ENCODE data around the gene NCMAP.
"Not testable (repeated sequence)": the region's sequence is repeated elsewhere in the genome, so short reads cannot be mapped to it uniquely, and the experiment has no call there.

NCMAP gene

GRCh38 chr1:24514946-24515345 is 40.9 kb upstream of the NCMAP start:
- no peak overlapping the region for H3K4me3 ChIP-seq (ENCODE audit: low read depth, low read length)
- no peak for DNase-seq (ENCODE audit: low read depth)
- TF ChIP-seq MYC (IDR thresholded peaks at IDR 0.05; ENCODE audit: low read depth, low read length) (no peak), CTCF (IDR thresholded peaks at IDR 0.05; ENCODE audit: low read depth, low read length) (no peak), MAX (IDR thresholded peaks at IDR 0.05; ENCODE audit: low read depth, low read length) (no peak), POLR2A (IDR thresholded peaks at IDR 0.05; ENCODE audit: extremely low read depth, insufficient read length) (no peak)

GRCh38 chr1:24515671-24516209 is 40.1 kb upstream of the NCMAP start:
- not testable (repeated sequence) for H3K4me3 ChIP-seq (ENCODE audit: low read depth, low read length); DNase-seq (ENCODE audit: low read depth)

- TF ChIP-seq CTCF (IDR thresholded peaks at IDR 0.05; ENCODE audit: low read depth, low read length) (no peak), POLR2A (IDR thresholded peaks at IDR 0.05; ENCODE audit: extremely low read depth, insufficient read length) (no peak), MAX (IDR thresholded peaks at IDR 0.05; ENCODE audit: low read depth, low read length) (no peak), MYC (IDR thresholded peaks at IDR 0.05; ENCODE audit: low read depth, low read length) (no peak)
- no peak for DNase-seq (ENCODE audit: low read depth)
- H3K4me3 ChIP-seq (ENCODE audit: low read depth, low read length): no peak overlapping the region
These were observed 39.4 kb upstream of the NCMAP start for GRCh38 chr1:24516506-24516905.

- H3K4me3 ChIP-seq (ENCODE audit: low read depth, low read length): no peak overlapping the region
- TF ChIP-seq MAX (IDR thresholded peaks at IDR 0.05; ENCODE audit: low read depth, low read length) (no peak), CTCF (IDR thresholded peaks at IDR 0.05; ENCODE audit: low read depth, low read length) (no peak), POLR2A (IDR thresholded peaks at IDR 0.05; ENCODE audit: extremely low read depth, insufficient read length) (no peak), MYC (IDR thresholded peaks at IDR 0.05; ENCODE audit: low read depth, low read length) (no peak)
- DNase-seq (ENCODE audit: low read depth): no peak
These were observed 38.0 kb upstream of the NCMAP start for GRCh38 chr1:24517898-24518297.

- not testable (repeated sequence) for H3K4me3 ChIP-seq (ENCODE audit: low read depth, low read length); DNase-seq (ENCODE audit: low read depth)
These were observed 35.6 kb upstream of the NCMAP start for GRCh38 chr1:24520282-24520681.

GRCh38 chr1:24525606-24526005 is 30.3 kb upstream of the NCMAP start:
- no peak overlapping the region for H3K4me3 ChIP-seq (ENCODE audit: low read depth, low read length)
- DNase-seq (ENCODE audit: low read depth): no peak
- TF ChIP-seq MYC (IDR thresholded peaks at IDR 0.05; ENCODE audit: low read depth, low read length): no peak
- TF ChIP-seq MAX (IDR thresholded peaks at IDR 0.05; ENCODE audit: low read depth, low read length): no peak
- no peak for TF ChIP-seq POLR2A (IDR thresholded peaks at IDR 0.05; ENCODE audit: extremely low read depth, insufficient read length)
- TF ChIP-seq CTCF (IDR thresholded peaks at IDR 0.05; ENCODE audit: low read depth, low read length): no peak

- H3K4me3 ChIP-seq (ENCODE audit: low read depth, low read length): no peak overlapping the region
- TF ChIP-seq POLR2A (IDR thresholded peaks at IDR 0.05; ENCODE audit: extremely low read depth, insufficient read length): no peak
- TF ChIP-seq CTCF (IDR thresholded peaks at IDR 0.05; ENCODE audit: low read depth, low read length): no peak
- no peak for TF ChIP-seq MYC (IDR thresholded peaks at IDR 0.05; ENCODE audit: low read depth, low read length)
- no peak for TF ChIP-seq MAX (IDR thresholded peaks at IDR 0.05; ENCODE audit: low read depth, low read length)
- DNase-seq (ENCODE audit: low read depth): no peak
These were observed 29.8 kb upstream of the NCMAP start for GRCh38 chr1:24526045-24526444.

All from NB4 (cell line).